MM.1S (cell line): ENCODE data around the gene ANO2.

Experiments
- EZH2 ChIP-seq: fragments of 300-600 bp; sonication (generic); optimal IDR thresholded peaks from 2 replicates; pipeline ENCODE3; 2017; ENCODE audit warnings: low read depth, mild to moderate bottlenecking, antibody characterized with exemption, low read length, mixed read lengths
- EZH2phosphoT487 ChIP-seq: fragments of 300-600 bp; sonication (generic); IDR thresholded peaks from 2 replicates; pipeline ENCODE4 v1.6.1; 2018; ENCODE audit warnings: antibody characterized with exemption, low read length
- TF ChIP-seq, protein P1 (sequence below): fragments of 300-600 bp; sonication (generic); IDR thresholded peaks from 2 replicates; pipeline ENCODE4 v1.5.1; 2016; ENCODE audit warnings: antibody characterized with exemption, low read length, mixed read lengths

DNA sequence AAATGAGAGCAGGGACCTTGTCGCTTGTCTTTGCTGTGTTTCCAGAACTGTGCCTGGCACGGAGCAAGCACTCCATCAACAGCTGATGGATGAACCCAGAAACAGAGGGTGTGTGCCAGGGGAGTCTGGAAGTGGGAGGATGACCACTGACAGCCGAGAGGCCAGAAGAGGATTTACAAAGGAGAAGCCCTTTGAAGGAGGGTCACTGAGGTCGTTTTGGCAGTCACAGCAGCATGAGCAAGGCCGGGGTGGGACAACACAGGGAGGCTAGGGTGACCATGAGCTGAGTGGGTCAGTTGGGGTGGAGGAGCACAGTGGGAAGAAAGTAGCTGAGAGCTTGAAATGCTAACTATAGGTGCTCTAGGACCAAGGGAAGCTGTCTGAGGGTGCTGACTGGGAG, 313.6 kb downstream of the ANO2 start:
- TF ChIP-seq, protein P1, sequence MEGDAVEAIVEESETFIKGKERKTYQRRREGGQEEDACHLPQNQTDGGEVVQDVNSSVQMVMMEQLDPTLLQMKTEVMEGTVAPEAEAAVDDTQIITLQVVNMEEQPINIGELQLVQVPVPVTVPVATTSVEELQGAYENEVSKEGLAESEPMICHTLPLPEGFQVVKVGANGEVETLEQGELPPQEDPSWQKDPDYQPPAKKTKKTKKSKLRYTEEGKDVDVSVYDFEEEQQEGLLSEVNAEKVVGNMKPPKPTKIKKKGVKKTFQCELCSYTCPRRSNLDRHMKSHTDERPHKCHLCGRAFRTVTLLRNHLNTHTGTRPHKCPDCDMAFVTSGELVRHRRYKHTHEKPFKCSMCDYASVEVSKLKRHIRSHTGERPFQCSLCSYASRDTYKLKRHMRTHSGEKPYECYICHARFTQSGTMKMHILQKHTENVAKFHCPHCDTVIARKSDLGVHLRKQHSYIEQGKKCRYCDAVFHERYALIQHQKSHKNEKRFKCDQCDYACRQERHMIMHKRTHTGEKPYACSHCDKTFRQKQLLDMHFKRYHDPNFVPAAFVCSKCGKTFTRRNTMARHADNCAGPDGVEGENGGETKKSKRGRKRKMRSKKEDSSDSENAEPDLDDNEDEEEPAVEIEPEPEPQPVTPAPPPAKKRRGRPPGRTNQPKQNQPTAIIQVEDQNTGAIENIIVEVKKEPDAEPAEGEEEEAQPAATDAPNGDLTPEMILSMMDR: no peak
- TF ChIP-seq EZH2phosphoT487 (no peak), EZH2 (no peak)
